ENCODE data around the gene CMBL. TPM values are rescaled to one million over a fixed set of nuclear protein-coding genes. Genes with fewer than 3 reads are reported as not detected.

Gene CMBL
- total and polyA plus RNA-seq, 8 donors = 2.7 to 153 (median 19.0) TPM; not detected in 1

GRCh38 chr5:10295619-10296326 lies 11.9 kb downstream of the CMBL start:
- 73 to 86% (median 84%) methylated on average over 8 of the region's 8 CpGs for WGBS, 5 donors
- H3K9me3 ChIP-seq = no peaks in the 10 kb centered on the region
- peak overlapping the region in 4 of 5 donors; percentile 1 to 49 (median 24) for H3K27ac ChIP-seq
- peak in 1 of 3 donors; percentile 42 for TF ChIP-seq POLR2AphosphoS5 (IDR thresholded peaks at IDR 0.05)
- TF ChIP-seq POLR2A (IDR thresholded peaks at IDR 0.05) = no peak
- TF ChIP-seq EP300 (IDR thresholded peaks at IDR 0.05) = no peak
- peaks cover 0 to 13% (median 0%) of the 10 kb centered on the region in 4 donors for H3K36me3 ChIP-seq
- no peak overlapping the region for H3K4me3 ChIP-seq
- no peaks in the 10 kb centered on the region for H3K27me3 ChIP-seq
- intact Hi-C loops (cut with DNase I; ENCODE audit: low total_unique reads) = no loop called here
- peaks cover 0 to 10% (median 1%) of the 10 kb centered on the region in 4 donors for H3K4me1 ChIP-seq
- peak in 1 of 2 donors; percentile 28 for DNase-seq

GRCh38 chr5:10293907-10294662 lies 13.6 kb downstream of the CMBL start:
- WGBS, 5 donors = 87 to 94% (median 90%) methylated on average over 3 of the region's 3 CpGs
- intact Hi-C loops (cut with DNase I; ENCODE audit: low total_unique reads) = no loop called here
- H3K4me3 ChIP-seq = no peak overlapping the region
- no peaks in the 10 kb centered on the region for H3K27me3 ChIP-seq
- H3K27ac ChIP-seq = no peak overlapping the region
- H3K9me3 ChIP-seq = no peaks in the 10 kb centered on the region
- H3K4me1 ChIP-seq = peaks cover 0 to 14% (median 10%) of the 10 kb centered on the region in 4 donors
- H3K36me3 ChIP-seq = peaks cover 0 to 14% (median 4%) of the 10 kb centered on the region in 4 donors
- TF ChIP-seq POLR2A (IDR thresholded peaks at IDR 0.05) (no peak), EP300 (IDR thresholded peaks at IDR 0.05) (no peak), POLR2AphosphoS5 (IDR thresholded peaks at IDR 0.05) (no peak)
- TF ChIP-seq, protein P1, sequence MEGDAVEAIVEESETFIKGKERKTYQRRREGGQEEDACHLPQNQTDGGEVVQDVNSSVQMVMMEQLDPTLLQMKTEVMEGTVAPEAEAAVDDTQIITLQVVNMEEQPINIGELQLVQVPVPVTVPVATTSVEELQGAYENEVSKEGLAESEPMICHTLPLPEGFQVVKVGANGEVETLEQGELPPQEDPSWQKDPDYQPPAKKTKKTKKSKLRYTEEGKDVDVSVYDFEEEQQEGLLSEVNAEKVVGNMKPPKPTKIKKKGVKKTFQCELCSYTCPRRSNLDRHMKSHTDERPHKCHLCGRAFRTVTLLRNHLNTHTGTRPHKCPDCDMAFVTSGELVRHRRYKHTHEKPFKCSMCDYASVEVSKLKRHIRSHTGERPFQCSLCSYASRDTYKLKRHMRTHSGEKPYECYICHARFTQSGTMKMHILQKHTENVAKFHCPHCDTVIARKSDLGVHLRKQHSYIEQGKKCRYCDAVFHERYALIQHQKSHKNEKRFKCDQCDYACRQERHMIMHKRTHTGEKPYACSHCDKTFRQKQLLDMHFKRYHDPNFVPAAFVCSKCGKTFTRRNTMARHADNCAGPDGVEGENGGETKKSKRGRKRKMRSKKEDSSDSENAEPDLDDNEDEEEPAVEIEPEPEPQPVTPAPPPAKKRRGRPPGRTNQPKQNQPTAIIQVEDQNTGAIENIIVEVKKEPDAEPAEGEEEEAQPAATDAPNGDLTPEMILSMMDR (IDR thresholded peaks at IDR 0.05) = no peak
- DNase-seq = no peak

GRCh38 chr5:10291692-10292339 lies 15.9 kb downstream of the CMBL start:
- H3K27me3 ChIP-seq = no peaks in the 10 kb centered on the region
- WGBS, 5 donors = 32 to 62% (median 54%) methylated on average over 9 of the region's 9 CpGs
- peak overlapping the region; percentile 50 to 79 (median 64) for H3K27ac ChIP-seq
- H3K9me3 ChIP-seq = no peaks in the 10 kb centered on the region
- peaks cover 0 to 26% (median 19%) of the 10 kb centered on the region in 4 donors for H3K4me1 ChIP-seq
- no peak overlapping the region for H3K4me3 ChIP-seq
- no peak for TF ChIP-seq POLR2A (IDR thresholded peaks at IDR 0.05)
- TF ChIP-seq, protein P1 (IDR thresholded peaks at IDR 0.05) = no peak
- no peak for TF ChIP-seq EP300 (IDR thresholded peaks at IDR 0.05)
- TF ChIP-seq POLR2AphosphoS5 (IDR thresholded peaks at IDR 0.05) = no peak
- no peak for DNase-seq
- intact Hi-C loops (cut with DNase I; ENCODE audit: low total_unique reads) = no loop called here
- H3K36me3 ChIP-seq = peaks cover 0 to 26% (median 9%) of the 10 kb centered on the region in 4 donors

DNA sequence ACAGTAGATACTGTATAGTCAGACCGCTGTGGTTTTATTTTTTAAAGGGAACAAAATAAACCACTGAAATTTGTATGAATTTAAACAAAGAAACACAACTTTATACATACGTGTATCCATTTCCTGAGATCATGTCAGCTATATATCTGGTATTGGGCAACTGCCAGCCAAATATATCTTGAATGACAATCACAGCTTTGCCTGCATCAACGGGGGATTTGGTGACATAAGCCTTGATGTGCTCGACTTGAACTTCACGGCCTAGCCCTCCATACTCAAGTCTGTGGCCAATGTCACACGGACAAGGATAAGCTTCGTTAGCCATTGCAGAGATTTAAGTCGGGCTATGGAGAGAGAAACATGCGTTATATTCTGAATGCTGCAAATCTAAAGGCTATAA lies 17.3 kb downstream of the CMBL start:
- H3K9me3 ChIP-seq = no peaks in the 10 kb centered on the region
- TF ChIP-seq POLR2A (IDR thresholded peaks at IDR 0.05) = no peak
- TF ChIP-seq, protein P1 (IDR thresholded peaks at IDR 0.05) = no peak
- no peak for TF ChIP-seq EP300 (IDR thresholded peaks at IDR 0.05)
- TF ChIP-seq POLR2AphosphoS5 (IDR thresholded peaks at IDR 0.05) = no peak
- no peak overlapping the region for H3K4me3 ChIP-seq
- peaks cover 0 to 26% (median 19%) of the 10 kb centered on the region in 4 donors for H3K4me1 ChIP-seq
- no peak for DNase-seq
- intact Hi-C loops (cut with DNase I; ENCODE audit: low total_unique reads) = no loop called here
- 89 to 92% (median 91%) methylated on average over 9 of the region's 9 CpGs for WGBS, 5 donors
- no peaks in the 10 kb centered on the region for H3K27me3 ChIP-seq
- H3K27ac ChIP-seq = peak overlapping the region in 2 of 5 donors; percentile 69 to 79
- peaks cover 0 to 39% (median 14%) of the 10 kb centered on the region in 4 donors for H3K36me3 ChIP-seq
